ENCODE results near the gene ZBTB20. TPM values are rescaled to one million over a fixed set of nuclear protein-coding genes. Genes with fewer than 3 reads are reported as not detected.

Gene ZBTB20
- total RNA-seq, 3 donors from 2014 or later: 62.9 to 150 (median 109) TPM

DNA sequence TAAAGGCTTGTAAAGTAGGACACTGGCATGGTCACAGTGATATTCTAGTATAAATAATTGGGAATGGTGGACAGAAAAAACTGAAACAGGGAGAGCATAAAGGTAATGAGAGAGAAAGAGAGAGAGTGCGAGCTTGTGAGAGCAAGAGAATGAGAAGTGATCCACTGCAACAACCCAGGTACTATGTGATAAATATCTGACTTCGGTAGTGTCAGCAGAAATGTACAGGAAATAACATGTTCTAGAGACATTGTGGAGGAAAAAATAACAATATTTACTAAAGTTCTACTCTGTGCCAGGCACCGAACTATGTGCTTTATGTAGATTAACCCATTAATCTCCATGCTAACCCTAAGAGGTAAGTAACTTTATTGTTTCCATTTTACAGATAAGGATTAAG is 425.9 kb downstream of the ZBTB20 start:
- Histone ChIP-seq H3K27ac (no peak overlapping the region), H3K4me1 (no peaks in the 10 kb centered on the region), H3K27me3 (no peaks in the 10 kb centered on the region), H3K4me3 (no peak overlapping the region), H3K9me3 (no peaks in the 10 kb centered on the region), H3K36me3 (no peaks in the 10 kb centered on the region)
- no peak for DNase-seq (ENCODE audit: low spot score in 2 of 2)
- TF ChIP-seq POLR2A (IDR thresholded peaks at IDR 0.05) (no peak), POLR2AphosphoS5 (IDR thresholded peaks at IDR 0.05) (no peak)
- TF ChIP-seq, protein P1, sequence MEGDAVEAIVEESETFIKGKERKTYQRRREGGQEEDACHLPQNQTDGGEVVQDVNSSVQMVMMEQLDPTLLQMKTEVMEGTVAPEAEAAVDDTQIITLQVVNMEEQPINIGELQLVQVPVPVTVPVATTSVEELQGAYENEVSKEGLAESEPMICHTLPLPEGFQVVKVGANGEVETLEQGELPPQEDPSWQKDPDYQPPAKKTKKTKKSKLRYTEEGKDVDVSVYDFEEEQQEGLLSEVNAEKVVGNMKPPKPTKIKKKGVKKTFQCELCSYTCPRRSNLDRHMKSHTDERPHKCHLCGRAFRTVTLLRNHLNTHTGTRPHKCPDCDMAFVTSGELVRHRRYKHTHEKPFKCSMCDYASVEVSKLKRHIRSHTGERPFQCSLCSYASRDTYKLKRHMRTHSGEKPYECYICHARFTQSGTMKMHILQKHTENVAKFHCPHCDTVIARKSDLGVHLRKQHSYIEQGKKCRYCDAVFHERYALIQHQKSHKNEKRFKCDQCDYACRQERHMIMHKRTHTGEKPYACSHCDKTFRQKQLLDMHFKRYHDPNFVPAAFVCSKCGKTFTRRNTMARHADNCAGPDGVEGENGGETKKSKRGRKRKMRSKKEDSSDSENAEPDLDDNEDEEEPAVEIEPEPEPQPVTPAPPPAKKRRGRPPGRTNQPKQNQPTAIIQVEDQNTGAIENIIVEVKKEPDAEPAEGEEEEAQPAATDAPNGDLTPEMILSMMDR (IDR thresholded peaks at IDR 0.05): no peak
- intact Hi-C loops (cut with DNase I; ENCODE audit: low total_unique reads): no loop called here

DNA sequence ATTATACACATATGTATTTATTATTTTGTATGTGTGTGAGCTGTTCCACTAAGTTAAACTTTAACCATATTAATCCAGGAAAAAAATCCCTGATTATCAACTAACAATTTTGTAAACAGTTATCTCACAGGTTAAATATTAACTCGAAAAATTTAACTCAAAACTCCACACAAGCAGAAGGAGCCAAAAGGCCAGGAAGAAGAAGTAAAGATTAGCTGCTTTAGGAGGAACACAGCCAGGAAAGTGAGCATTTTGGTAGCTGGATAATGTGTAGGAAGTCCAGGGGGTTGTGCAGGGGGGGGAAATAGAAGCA is 428.2 kb downstream of the ZBTB20 start:
- Histone ChIP-seq H3K36me3 (no peaks in the 10 kb centered on the region), H3K27ac (no peak overlapping the region), H3K27me3 (no peaks in the 10 kb centered on the region), H3K4me3 (no peak overlapping the region), H3K9me3 (no peaks in the 10 kb centered on the region), H3K4me1 (no peaks in the 10 kb centered on the region)
- TF ChIP-seq POLR2AphosphoS5 (IDR thresholded peaks at IDR 0.05): no peak
- no peak for TF ChIP-seq POLR2A (IDR thresholded peaks at IDR 0.05)
- TF ChIP-seq, protein P1 (IDR thresholded peaks at IDR 0.05): no peak
- no peak for DNase-seq (ENCODE audit: low spot score in 2 of 2)
- intact Hi-C loops (cut with DNase I; ENCODE audit: low total_unique reads): no loop called here

DNA sequence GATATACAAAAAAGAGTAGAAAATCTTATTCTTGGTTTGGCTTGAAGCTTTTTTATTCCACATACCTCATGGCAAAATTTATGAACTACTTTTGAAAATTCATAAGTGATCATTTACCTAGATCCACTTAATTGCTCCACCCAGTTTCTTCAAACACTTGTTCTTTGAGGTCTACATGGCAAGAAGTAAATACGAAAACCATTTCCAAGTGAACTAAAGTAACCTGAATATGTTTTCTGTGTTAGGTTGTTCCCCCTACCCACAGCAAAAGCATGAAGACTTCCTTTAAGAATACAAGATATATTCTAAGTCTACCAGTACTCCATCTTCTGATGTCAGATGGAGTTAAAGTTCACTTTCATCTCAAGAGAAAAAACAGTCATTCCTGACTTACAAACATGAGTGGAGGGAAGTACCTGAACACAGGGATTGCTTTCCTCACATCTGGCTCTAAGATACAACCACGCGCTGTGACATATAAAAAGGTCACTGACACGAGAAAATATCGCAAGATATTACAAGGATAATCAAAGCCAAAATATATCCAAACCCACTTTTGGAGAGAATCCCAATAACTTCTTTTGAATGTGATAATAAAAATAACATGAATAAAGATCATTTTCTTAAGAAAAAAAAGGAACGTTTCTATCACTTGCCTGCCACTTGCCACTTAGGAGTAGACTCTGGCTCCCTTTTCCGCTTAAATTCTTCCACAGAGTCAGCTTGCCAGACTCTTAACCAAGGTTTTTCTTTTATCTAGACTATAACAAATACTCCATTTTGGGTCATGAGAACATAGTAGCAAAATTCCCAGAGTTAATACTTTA is 428.8 kb downstream of the ZBTB20 start:
- TF ChIP-seq POLR2AphosphoS5 (IDR thresholded peaks at IDR 0.05) (no peak), POLR2A (IDR thresholded peaks at IDR 0.05) (no peak)
- TF ChIP-seq, protein P1 (IDR thresholded peaks at IDR 0.05): no peak
- intact Hi-C loops (cut with DNase I; ENCODE audit: low total_unique reads): no loop called here
- peak overlapping the region in 1 of 2 donors; percentile 19 for H3K27ac ChIP-seq

DNA sequence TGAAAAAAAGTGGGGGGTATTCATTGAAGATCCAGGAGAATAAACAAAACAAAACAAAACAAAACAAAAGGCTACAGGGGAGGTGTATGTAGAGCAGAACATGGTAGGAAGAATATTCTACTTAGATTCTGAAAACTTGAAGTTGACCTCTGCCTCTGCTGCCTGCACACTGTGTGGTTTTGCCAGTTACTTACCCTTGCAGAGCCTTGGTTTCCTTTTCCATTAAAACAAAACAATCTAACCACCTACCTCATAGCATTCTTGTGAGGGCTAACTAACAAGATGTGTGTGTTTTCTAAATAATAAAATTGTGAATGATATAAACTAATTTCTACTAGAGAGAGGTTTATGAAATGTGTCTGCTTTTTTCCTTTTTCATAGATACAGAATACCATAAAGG is 430.2 kb downstream of the ZBTB20 start:
- no peak overlapping the region for H3K4me3 ChIP-seq
- no peaks in the 10 kb centered on the region for H3K4me1 ChIP-seq
- no peaks in the 10 kb centered on the region for H3K9me3 ChIP-seq
- H3K27me3 ChIP-seq: no peaks in the 10 kb centered on the region
- no peaks in the 10 kb centered on the region for H3K36me3 ChIP-seq
- no peak overlapping the region for H3K27ac ChIP-seq
- intact Hi-C loops (cut with DNase I; ENCODE audit: low total_unique reads): no loop called here
- no peak for TF ChIP-seq POLR2A (IDR thresholded peaks at IDR 0.05)
- TF ChIP-seq POLR2AphosphoS5 (IDR thresholded peaks at IDR 0.05): no peak
- TF ChIP-seq, protein P1 (IDR thresholded peaks at IDR 0.05): no peak
- DNase-seq (ENCODE audit: low spot score in 2 of 2): no peak

More for the DNA sequence above, 428.8 kb downstream of the ZBTB20 start:
- no peaks in the 10 kb centered on the region for H3K4me1 ChIP-seq
- no peaks in the 10 kb centered on the region for H3K36me3 ChIP-seq
- H3K9me3 ChIP-seq: no peaks in the 10 kb centered on the region
- no peak for DNase-seq (ENCODE audit: low spot score in 2 of 2)
- H3K4me3 ChIP-seq: no peak overlapping the region
- no peaks in the 10 kb centered on the region for H3K27me3 ChIP-seq

- TF ChIP-seq POLR2A (IDR thresholded peaks at IDR 0.05) (no peak), POLR2AphosphoS5 (IDR thresholded peaks at IDR 0.05) (no peak)
- TF ChIP-seq, protein P1 (IDR thresholded peaks at IDR 0.05): no peak
- no peaks in the 10 kb centered on the region for H3K36me3 ChIP-seq
- no peaks in the 10 kb centered on the region for H3K9me3 ChIP-seq
- no peaks in the 10 kb centered on the region for H3K4me1 ChIP-seq
- no peak for DNase-seq (ENCODE audit: low spot score in 2 of 2)
- intact Hi-C loops (cut with DNase I; ENCODE audit: low total_unique reads): no loop called here
- H3K4me3 ChIP-seq: no peak overlapping the region
- no peak overlapping the region for H3K27ac ChIP-seq
- no peaks in the 10 kb centered on the region for H3K27me3 ChIP-seq
Observed at GRCh38 chr3:114716126-114716525, 431.0 kb downstream of the ZBTB20 start.
